ENCODE data around the gene GIPC3. TPM values are rescaled to one million over a fixed set of nuclear protein-coding genes. Genes with fewer than 3 reads are reported as not detected.

Gene GIPC3
- polyA plus RNA-seq, 1 of the 3 experiments (the other 2 are of a cell fraction), result 0.20 TPM

DNA sequence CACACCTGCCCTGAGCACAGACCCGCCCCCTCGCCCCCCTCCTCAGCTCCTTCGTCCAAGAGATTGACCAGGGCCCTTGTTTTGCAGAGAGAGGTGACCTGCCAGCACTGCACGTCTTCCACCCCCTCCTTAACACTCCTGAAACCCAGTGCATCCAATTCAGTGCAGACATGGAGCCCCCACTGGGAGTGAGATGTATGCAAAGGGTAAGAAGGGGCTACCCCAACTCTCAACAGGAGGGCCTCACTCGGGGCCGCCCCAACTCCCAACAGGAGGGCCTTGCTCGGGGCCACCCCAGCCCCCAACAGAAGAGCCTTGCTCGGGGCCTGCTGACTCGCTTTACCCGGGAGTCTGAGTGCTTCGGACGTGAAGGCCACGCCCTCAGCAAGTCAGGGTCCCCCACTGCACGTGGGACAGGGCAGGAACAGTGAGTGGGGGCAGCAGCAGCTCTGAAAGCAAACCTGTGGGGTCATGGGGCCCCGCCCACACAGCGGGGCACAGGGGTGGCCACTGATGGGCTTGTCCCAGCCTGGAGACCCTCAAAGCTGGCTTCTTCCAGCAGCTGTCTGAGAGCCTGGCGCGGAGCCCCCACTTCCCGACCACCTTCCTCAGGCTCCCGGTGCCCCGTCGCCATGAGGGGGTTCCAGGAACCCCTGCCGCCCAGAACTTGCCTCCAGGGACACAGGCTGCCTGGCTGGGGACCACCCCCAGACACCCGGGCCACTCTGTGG is 35.7 kb downstream of the GIPC3 start:
- WGBS (ENCODE audit: low lambda C conversion rate), result 94% methylated on average over 14 of the region's 24 CpGs
- peaks cover 0 to 19% of the 10 kb centered on the region in 2 experiments for H3K36me3 ChIP-seq (replicated peaks in 1 of 2; ENCODE audit: control insufficient read depth in 1 of 2, insufficient read depth in 2 of 2, low read length in 1 of 2)
- H3K9ac ChIP-seq, result no peak overlapping the region
- H4K20me1 ChIP-seq (ENCODE audit: insufficient read depth), result peaks cover 13% of the 10 kb centered on the region
- POLR2A ChIA-PET, result no interaction called here
- no peaks in the 10 kb centered on the region for H3K9me3 ChIP-seq
- no peak overlapping the region for H3K4me2 ChIP-seq
- TF ChIP-seq FOXJ3 (CRISPR knock-in tag; IDR thresholded peaks at IDR 0.05) (no peak), POLR2AphosphoS5 (IDR thresholded peaks at IDR 0.05; ENCODE audit: low read depth, low read length) (no peak), GATA2 (CRISPR knock-in tag; IDR thresholded peaks at IDR 0.05) (no peak), YY1 (IDR thresholded peaks at IDR 0.05; ENCODE audit: low read depth) (no peak), TCF12 (IDR thresholded peaks at IDR 0.05) (no peak)
- H3K27me3 ChIP-seq (ENCODE audit: insufficient read depth), result no peaks in the 10 kb centered on the region
- no peak overlapping the region for H2AFZ ChIP-seq (ENCODE audit: low read depth)
- H3K27ac ChIP-seq (ENCODE audit: low read depth in 2 of 2, low read length in 1 of 2), result no peak overlapping the region
- no peak overlapping the region for H3K4me3 ChIP-seq (ENCODE audit: low read depth in 2 of 2, low read length in 1 of 2)
- H3K4me1 ChIP-seq (ENCODE audit: control insufficient read depth in 1 of 2, insufficient read depth in 2 of 2, low read depth in 1 of 2, low read length in 1 of 2), result peaks cover 8 to 11% of the 10 kb centered on the region in 2 experiments; a peak in 2 of 4 replicates
- CTCF ChIA-PET, result interaction anchor here (1.0 to 5.8 kb wide), 4 partner anchors 35 to 316 kb away, joined by 3 to 49 read pairs (median 4); partner anchors contain the start of gene GIPC3
- H3K79me2 ChIP-seq (ENCODE audit: insufficient read depth), result peaks cover 33% of the 10 kb centered on the region
- H3K9me2 ChIP-seq, result no peaks in the 10 kb centered on the region
- no peak for DNase-seq
- no peaks in the 10 kb centered on the region for H3F3A ChIP-seq (replicated peaks; ENCODE audit: insufficient read depth)

GRCh38 chr19:3621689-3622088 is 36.4 kb downstream of the GIPC3 start:
- Histone ChIP-seq H3K9ac (no peak overlapping the region), H3K4me3 (ENCODE audit: low read depth in 2 of 2, low read length in 1 of 2) (no peak overlapping the region), H3K36me3 (replicated peaks in 1 of 2; ENCODE audit: control insufficient read depth in 1 of 2, insufficient read depth in 2 of 2, low read length in 1 of 2) (peaks cover 0 to 19% of the 10 kb centered on the region in 2 experiments), H3K9me3 (no peaks in the 10 kb centered on the region), H3K79me2 (ENCODE audit: insufficient read depth) (peaks cover 38% of the 10 kb centered on the region), H3F3A (replicated peaks; ENCODE audit: insufficient read depth) (no peaks in the 10 kb centered on the region), H3K27ac (ENCODE audit: low read depth in 2 of 2, low read length in 1 of 2) (no peak overlapping the region), H3K4me2 (no peak overlapping the region), H3K4me1 (ENCODE audit: control insufficient read depth in 1 of 2, insufficient read depth in 2 of 2, low read depth in 1 of 2, low read length in 1 of 2) (peaks cover 8 to 12% of the 10 kb centered on the region in 2 experiments; a peak in 2 of 4 replicates), H3K9me2 (no peaks in the 10 kb centered on the region), H2AFZ (ENCODE audit: low read depth) (no peak overlapping the region), H3K27me3 (ENCODE audit: insufficient read depth) (no peaks in the 10 kb centered on the region), H4K20me1 (ENCODE audit: insufficient read depth) (peaks cover 17% of the 10 kb centered on the region)
- POLR2A ChIA-PET, result no interaction called here
- no peak for DNase-seq
- TF ChIP-seq IRF3 (IDR thresholded peaks at IDR 0.05; ENCODE audit: low read depth, low read length), result no peak
- TF ChIP-seq GATA2 (CRISPR knock-in tag; IDR thresholded peaks at IDR 0.05), result no peak
- TF ChIP-seq, protein P1, sequence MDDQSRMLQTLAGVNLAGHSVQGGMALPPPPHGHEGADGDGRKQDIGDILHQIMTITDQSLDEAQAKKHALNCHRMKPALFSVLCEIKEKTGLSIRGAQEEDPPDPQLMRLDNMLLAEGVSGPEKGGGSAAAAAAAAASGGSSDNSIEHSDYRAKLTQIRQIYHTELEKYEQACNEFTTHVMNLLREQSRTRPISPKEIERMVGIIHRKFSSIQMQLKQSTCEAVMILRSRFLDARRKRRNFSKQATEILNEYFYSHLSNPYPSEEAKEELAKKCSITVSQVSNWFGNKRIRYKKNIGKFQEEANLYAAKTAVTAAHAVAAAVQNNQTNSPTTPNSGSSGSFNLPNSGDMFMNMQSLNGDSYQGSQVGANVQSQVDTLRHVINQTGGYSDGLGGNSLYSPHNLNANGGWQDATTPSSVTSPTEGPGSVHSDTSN (IDR thresholded peaks at IDR 0.05), result no peak
- TF ChIP-seq FOXJ3 (CRISPR knock-in tag; IDR thresholded peaks at IDR 0.05), result no peak
- no peak for TF ChIP-seq TEAD4 (IDR thresholded peaks at IDR 0.05; ENCODE audit: borderline replicate concordance, insufficient read depth)
- no peak for TF ChIP-seq EZH2phosphoT487 (IDR thresholded peaks at IDR 0.05; ENCODE audit: borderline replicate concordance, low read depth)
- no peak for TF ChIP-seq YY1 (IDR thresholded peaks at IDR 0.05; ENCODE audit: low read depth)
- TF ChIP-seq RXRA (IDR thresholded peaks at IDR 0.05; ENCODE audit: borderline replicate concordance, low read depth), result no peak
- no peak for TF ChIP-seq MEF2A (IDR thresholded peaks at IDR 0.05; ENCODE audit: borderline replicate concordance, low read depth)
- TF ChIP-seq TCF12 (IDR thresholded peaks at IDR 0.05), result no peak
- TF ChIP-seq ELF1 (IDR thresholded peaks at IDR 0.05), result no peak
- CTCF ChIA-PET, result interaction anchor here (0.7 to 5.8 kb wide), 6 partner anchors 36 to 317 kb away, joined by 3 to 49 read pairs (median 4); partner anchors contain the start of gene GIPC3
- 100% methylated on average over 5 of the region's 15 CpGs for WGBS (ENCODE audit: low lambda C conversion rate)

All from SK-N-SH (cell line).